H1 (cell line): Measurements from ENCODE around the gene HMMR. TPM values are rescaled to one million over a fixed set of nuclear protein-coding genes. Genes with fewer than 3 reads are reported as not detected.
A peak's percentile ranks its signal among the peaks of the same experiment; 100 is the strongest.

Experiments
- CTCF ChIA-PET: fragments of 300-600 bp; sonication (Branson Sonifier 250); formaldehyde crosslinking; loops from one replicate; lab custom pipeline; 2021; ENCODE audit not compliant: partially characterized antibody; lab: Charles Lee
- POLR2A ChIA-PET: fragments of 300-600 bp; sonication (Branson Sonifier 250); formaldehyde crosslinking; loops from one replicate; lab custom pipeline; 2021; ENCODE audit warnings: inconsistent platforms; ENCODE audit not compliant: partially characterized antibody; lab: Charles Lee
- DNase-seq, 2 experiments: peaks; one replicate each; pipeline versions ENCODE4 v3.0.0 to v3.0.0-alpha.2; 2010 to 2022; ENCODE audit warnings: low spot score in 2 of 2, low read depth in 1 of 2, mixed read lengths in 1 of 2
- FAIRE-seq: peaks from 2 replicates; lab custom pipeline; 2011; peaks lifted over from hg19 to GRCh38; lab: Jason Lieb, UNC
- H2AFZ ChIP-seq: 2 replicates; pipeline ENCODE4 v1.8.1; 2012; ENCODE audit warnings: low read length, inconsistent platforms
- H2AK5ac ChIP-seq: 2 replicates; pipeline ENCODE4 v1.6.1; 2013; ENCODE audit warnings: low read depth, low read length
- H2BK120ac ChIP-seq: replicated peaks from 2 replicates; pipeline ENCODE3; 2013; ENCODE audit warnings: low read depth, low read length, inconsistent platforms
- H2BK12ac ChIP-seq: 2 replicates; pipeline ENCODE4 v1.6.1; 2013; ENCODE audit warnings: low read depth, low read length
- H2BK15ac ChIP-seq: 2 replicates; pipeline ENCODE4 v1.6.1; 2013; ENCODE audit warnings: low read length
- H2BK20ac ChIP-seq: 2 replicates; pipeline ENCODE4 v1.6.1; 2013; ENCODE audit warnings: low read length
- H2BK5ac ChIP-seq: 2 replicates; pipeline ENCODE4 v1.6.1; 2013; ENCODE audit warnings: low read depth, low read length
- H3K14ac ChIP-seq: 2 replicates; pipeline ENCODE4 v1.6.1; 2013; ENCODE audit warnings: inconsistent platforms; ENCODE audit not compliant: insufficient read length
- H3K18ac ChIP-seq: 2 replicates; pipeline ENCODE4 v1.6.1; 2013; ENCODE audit warnings: low read length; ENCODE audit errors: extremely low read depth
- H3K23ac ChIP-seq: 2 replicates; pipeline ENCODE4 v1.6.1; 2013; ENCODE audit warnings: inconsistent platforms; ENCODE audit not compliant: insufficient read length
- H3K23me2 ChIP-seq: 2 replicates; pipeline ENCODE4 v1.6.1; 2013; ENCODE audit warnings: low read depth, low read length
- H3K27ac ChIP-seq: 2 replicates; pipeline ENCODE4 v1.6.1; 2011; ENCODE audit warnings: low read depth, low read length, inconsistent platforms
- H3K27me3 ChIP-seq, 4 experiments: replicated peaks in 1 of 4; 1 replicate in 1 of 4; 2 replicates in 3 of 4; pipeline versions ENCODE4 v1.6.1 to v1.8.1; 2011 to 2013; ENCODE audit warnings: low read length in 3 of 4, mild to moderate bottlenecking in 3 of 4, inconsistent platforms in 2 of 4, mixed read lengths in 2 of 4, moderate library complexity in 1 of 4; ENCODE audit not compliant: control insufficient read depth in 3 of 4, insufficient read depth in 3 of 4; ENCODE audit errors: extremely low read depth in 1 of 4
- H3K36me3 ChIP-seq, 4 experiments: 2 replicates each; pipeline versions ENCODE4 v1.6.1 to v1.8.1; 2011 to 2013; ENCODE audit warnings: mild to moderate bottlenecking in 4 of 4, low read length in 3 of 4, moderate library complexity in 2 of 4, control low read depth in 1 of 4, inconsistent platforms in 1 of 4; ENCODE audit not compliant: insufficient read depth in 4 of 4, control insufficient read depth in 2 of 4
- H3K4ac ChIP-seq: replicated peaks from 2 replicates; pipeline ENCODE3; 2013; ENCODE audit warnings: low read length, low read depth, mixed read lengths, inconsistent platforms; ENCODE audit not compliant: insufficient read length
- H3K4me1 ChIP-seq, 4 experiments: replicated peaks in 1 of 4; 1 replicate in 1 of 4; 2 replicates in 3 of 4; pipeline versions ENCODE4 v1.6.1 to v1.8.1; 2011 to 2013; ENCODE audit warnings: low read length in 3 of 4, inconsistent platforms in 2 of 4, mixed read lengths in 1 of 4; ENCODE audit not compliant: insufficient read depth in 4 of 4, control insufficient read depth in 3 of 4
- H3K4me2 ChIP-seq, 2 experiments: 2 replicates each; pipeline versions ENCODE4 v1.6.1 to v1.8.1; 2011 to 2013; ENCODE audit warnings: low read depth in 2 of 2, low read length in 2 of 2, control low read depth in 1 of 2, inconsistent platforms in 1 of 2, mild to moderate bottlenecking in 1 of 2; ENCODE audit not compliant: insufficient read depth in 1 of 2
- H3K4me3 ChIP-seq, 4 experiments: fragments of 200-600, 300-600 bp in 1 of 4; sonication (generic), shearing (Covaris generic), sonication (Bioruptor Twin) in 1 of 4; 2 replicates each; pipeline versions ENCODE4 v1.5.1 to v1.8.1; 2011 to 2016; ENCODE audit warnings: low read length in 4 of 4, low read depth in 3 of 4, control low read depth in 2 of 4, inconsistent platforms in 2 of 4, mild to moderate bottlenecking in 2 of 4, mixed read lengths in 1 of 4, moderate library complexity in 1 of 4; ENCODE audit not compliant: insufficient read depth in 2 of 4; ENCODE audit errors: extremely low read depth in 1 of 4
- H3K56ac ChIP-seq: replicated peaks from 2 replicates; pipeline ENCODE3; 2013; ENCODE audit warnings: low read depth, mild to moderate bottlenecking, mixed read lengths, low read length, inconsistent platforms; ENCODE audit not compliant: insufficient read length
- H3K79me1 ChIP-seq: 2 replicates; pipeline ENCODE4 v1.6.1; 2013; ENCODE audit warnings: low read depth, low read length, control low read depth
- H3K79me2 ChIP-seq, 2 experiments: 2 replicates each; pipeline versions ENCODE4 v1.6.1 to v1.8.1; 2012 to 2013; ENCODE audit warnings: low read length in 2 of 2, mild to moderate bottlenecking in 2 of 2, inconsistent platforms in 1 of 2; ENCODE audit not compliant: insufficient read depth in 2 of 2, control insufficient read depth in 1 of 2
- H3K9ac ChIP-seq, 4 experiments: replicated peaks in 1 of 4; 1 replicate in 1 of 4; 2 replicates in 3 of 4; pipeline versions ENCODE4 v1.6.1 to v1.8.1; 2011 to 2013; ENCODE audit warnings: low read depth in 3 of 4, low read length in 3 of 4, control low read depth in 2 of 4, mild to moderate bottlenecking in 2 of 4, moderate library complexity in 2 of 4, inconsistent platforms in 1 of 4; ENCODE audit errors: extremely low read depth in 1 of 4
- H3K9me3 ChIP-seq, 2 experiments: 2 replicates each; pipeline versions ENCODE4 v1.6.1 to v1.8.1; 2012 to 2013; ENCODE audit warnings: mild to moderate bottlenecking in 2 of 2, moderate library complexity in 2 of 2, control low read depth in 1 of 2, inconsistent platforms in 1 of 2, low read depth in 1 of 2, low read length in 1 of 2, mixed read lengths in 1 of 2; ENCODE audit not compliant: insufficient read depth in 2 of 2
- H4K20me1 ChIP-seq, 2 experiments: replicated peaks in 1 of 2; 2 replicates each; pipeline versions ENCODE3 to v1.8.1; 2011 to 2013; ENCODE audit warnings: inconsistent platforms in 2 of 2, low read length in 2 of 2, mild to moderate bottlenecking in 1 of 2; ENCODE audit not compliant: insufficient read depth in 2 of 2, control insufficient read depth in 1 of 2
- H4K5ac ChIP-seq: 2 replicates; pipeline ENCODE4 v1.6.1; 2013; ENCODE audit warnings: low read length, low read depth, mixed read lengths, inconsistent platforms; ENCODE audit not compliant: insufficient read length
- H4K8ac ChIP-seq: 2 replicates; pipeline ENCODE4 v1.8.0; 2013; ENCODE audit warnings: mild to moderate bottlenecking, moderate library complexity, low read length, inconsistent platforms; ENCODE audit not compliant: insufficient read depth; ENCODE audit errors: extremely low read depth
- H4K91ac ChIP-seq: replicated peaks from 2 replicates; pipeline ENCODE3; 2013; ENCODE audit warnings: low read length, mixed read lengths, inconsistent platforms; ENCODE audit not compliant: insufficient read length
- POLR2AphosphoS5 ChIP-seq: IDR thresholded peaks from 2 replicates; pipeline ENCODE4 v1.6.1; 2011; ENCODE audit warnings: low read depth, low read length
- WGBS, 2 experiments: shearing (Covaris generic) in 1 of 2; methylation state at CpG; one replicate each; pipeline versions ENCODE4 v1.1.6 to v1.1.7; 2013 to 2015; ENCODE audit warnings: low lambda C conversion rate in 2 of 2, mixed read lengths in 2 of 2, inconsistent platforms in 1 of 2, low coverage in 1 of 2, missing lambda C conversion rate in 1 of 2; ENCODE audit not compliant: insufficient replicate concordance in 2 of 2, insufficient coverage in 1 of 2, insufficient read length in 1 of 2; ENCODE audit errors: extremely low coverage in 1 of 2, missing lambda C conversion rate in 1 of 2; 5-methylcytosine and 5-hydroxymethylcytosine counted together
- polyA plus RNA-seq, 7 experiments: library from polyadenylated mRNA; depleted of rRNA in 3 of 7; stranded (reverse) in 5 of 7; unstranded in 2 of 7; fragments of >200 nt in 5 of 7; fragments of 200-250 nt in 2 of 7; gene quantifications; 1 replicate in 5 of 7; 2 replicates in 1 of 7; 4 replicates in 1 of 7; pipeline versions ENCODE4 v1.2.1 to v1.2.3, GENCODE V29; 2011 to 2013; ENCODE audit warnings: missing spikeins in 2 of 7, mixed read lengths in 2 of 7
- total RNA-seq: library from RNA; stranded (reverse); fragmentation: NEBNext Ultra II Directional; extraction: Animal tissue kit (Norgen Biotek cat#: 25700); gene quantifications from 2 replicates; pipeline ENCODE4 v1.2.1, GENCODE V29; 2021
- TF ChIP-seq, protein P1 (sequence below): IDR thresholded peaks from 2 replicates; pipeline ENCODE4 v1.6.1; 2012; ENCODE audit warnings: inconsistent platforms

HMMR gene
- total and polyA plus RNA-seq, 2 of the 8 experiments (the other 6 are each of a cell fraction or from before 2014, with no cell fraction given): 17.5 to 77.3 TPM

DNA sequence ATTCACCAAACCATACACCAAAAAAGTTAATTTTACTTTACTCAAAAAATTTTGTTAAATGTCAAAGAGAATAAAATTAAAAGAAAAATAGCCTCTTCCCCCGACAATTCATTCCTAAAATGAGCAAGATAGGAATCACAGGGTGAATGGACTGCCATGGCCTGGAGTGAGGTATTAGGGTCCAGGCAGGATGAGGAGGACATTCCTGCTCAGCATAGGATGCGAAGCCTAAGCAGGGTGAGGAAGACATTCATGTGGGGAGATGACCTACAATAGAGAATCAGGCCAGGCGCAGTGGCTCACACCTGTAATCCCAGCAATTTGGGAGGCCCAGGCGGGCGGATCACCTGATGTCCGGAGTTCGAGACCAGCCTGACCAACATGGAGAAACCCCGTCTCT lies 8.9 kb upstream of the HMMR start:
- Histone ChIP-seq H3K14ac (no peak overlapping the region), H3K79me2 (no peaks in the 10 kb centered on the region; a peak in 1 of 4 replicates), H3K18ac (no peak overlapping the region), H3K4me1 (no peaks in the 10 kb centered on the region), H3K4ac (no peak overlapping the region), H3K36me3 (peaks cover 4 to 73% (median 24%) of the 10 kb centered on the region in 4 experiments; a peak in 7 of 8 replicates), H3K79me1 (no peaks in the 10 kb centered on the region; the same call in 1 of the 2 replicates), H4K5ac (no peak overlapping the region), H3K9ac (no peak overlapping the region), H3K27me3 (no peaks in the 10 kb centered on the region), H2BK12ac (no peak overlapping the region), H3K23ac (no peak overlapping the region), H4K20me1 (no peaks in the 10 kb centered on the region), H4K8ac (no peak overlapping the region), H2BK120ac (no peak overlapping the region), H2BK15ac (no peak overlapping the region), H3K4me2 (no peak overlapping the region), H3K4me3 (no peak overlapping the region), H3K27ac (no peak overlapping the region), H2BK20ac (no peak overlapping the region), H4K91ac (no peak overlapping the region), H3K56ac (no peak overlapping the region), H3K9me3 (no peaks in the 10 kb centered on the region), H2AK5ac (no peak overlapping the region), H3K23me2 (peaks cover 2% of the 10 kb centered on the region; the same call in 1 of the 2 replicates), H2AFZ (no peak overlapping the region), H2BK5ac (no peak overlapping the region)
- CTCF ChIA-PET: no interaction called here
- 97% methylated on average over 8 of the region's 8 CpGs; no CpG with 5 or more reads in 1 of the 2 experiments for WGBS, 2 experiments
- FAIRE-seq (no peak), DNase-seq (no peak)
- TF ChIP-seq POLR2AphosphoS5: peak; percentile 45; the same call in 1 of the 2 replicates
- TF ChIP-seq, protein P1, sequence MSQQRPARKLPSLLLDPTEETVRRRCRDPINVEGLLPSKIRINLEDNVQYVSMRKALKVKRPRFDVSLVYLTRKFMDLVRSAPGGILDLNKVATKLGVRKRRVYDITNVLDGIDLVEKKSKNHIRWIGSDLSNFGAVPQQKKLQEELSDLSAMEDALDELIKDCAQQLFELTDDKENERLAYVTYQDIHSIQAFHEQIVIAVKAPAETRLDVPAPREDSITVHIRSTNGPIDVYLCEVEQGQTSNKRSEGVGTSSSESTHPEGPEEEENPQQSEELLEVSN: no peak
- POLR2A ChIA-PET: interaction anchor here (1.1 to 5.0 kb wide), 4 partner anchors 9 to 54 kb away, joined by 3 to 61 read pairs (median 7); partner anchors contain the start of genes CCNG1, HMMR, MAT2B and NUDCD2
